Stimulated activated CD8-positive, alpha-beta memory T cell treated with anti-CD3 and anti-CD28 coated beads, Interleukin-7, amount 100 ng/mL, for 1 hour (primary cell): Measurements from ENCODE around the gene HOATZ.

Experiments
- DNase-seq, 2 donors: peaks; one replicate each; pipeline ENCODE4 v3.0.0-alpha.2; 2020; ENCODE audit warnings: low read depth in 2 of 2

HOATZ gene

GRCh38 chr11:111522426-111522825 lies 7.8 kb downstream of the HOATZ start:
- DNase-seq = no peak

DNA sequence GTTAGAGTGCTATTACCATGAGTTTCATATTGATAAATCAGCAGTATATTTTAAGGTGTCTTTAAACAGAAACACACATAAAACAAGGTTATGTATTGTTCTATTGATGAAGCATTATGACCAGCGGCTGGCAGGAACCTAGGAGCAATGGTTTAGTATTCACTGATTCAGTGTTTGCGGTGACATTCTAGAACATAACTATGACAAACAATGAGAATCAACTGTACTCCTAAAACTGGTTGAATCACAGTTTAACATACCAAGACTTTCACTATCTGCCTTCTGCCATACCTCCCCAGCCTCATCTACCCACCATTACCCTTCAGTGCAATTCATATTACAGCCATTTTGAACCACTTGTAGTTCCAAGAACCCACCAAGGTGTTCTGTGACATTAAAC lies 8.8 kb downstream of the HOATZ start:
- no peak for DNase-seq

DNA sequence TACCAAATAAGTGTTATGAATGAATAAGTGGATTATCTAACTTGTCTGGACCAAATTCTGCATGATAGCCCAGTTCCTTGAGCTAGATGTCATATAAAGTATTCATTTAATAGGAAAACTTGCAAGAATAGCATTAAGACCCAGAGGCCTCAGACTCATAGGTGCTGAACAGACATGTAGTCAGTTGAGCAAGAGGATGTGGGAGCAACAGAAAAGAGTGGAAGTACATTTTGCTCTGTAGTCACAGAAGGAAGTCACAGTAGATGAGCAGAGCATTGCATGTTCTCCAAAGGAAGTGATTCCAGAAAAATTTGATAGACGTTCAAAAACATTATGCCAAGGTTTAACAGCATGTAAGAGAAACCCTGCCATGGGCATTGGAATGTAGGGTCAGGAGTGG lies 9.5 kb downstream of the HOATZ start:
- no peak for DNase-seq

- DNase-seq = no peak
Measured at GRCh38 chr11:111525456-111525855, 10.9 kb downstream of the HOATZ start.

GRCh38 chr11:111526501-111526900 lies 11.9 kb downstream of the HOATZ start:
- DNase-seq = no peak

GRCh38 chr11:111527279-111527678 lies 12.7 kb downstream of the HOATZ start:
- no peak for DNase-seq

DNA sequence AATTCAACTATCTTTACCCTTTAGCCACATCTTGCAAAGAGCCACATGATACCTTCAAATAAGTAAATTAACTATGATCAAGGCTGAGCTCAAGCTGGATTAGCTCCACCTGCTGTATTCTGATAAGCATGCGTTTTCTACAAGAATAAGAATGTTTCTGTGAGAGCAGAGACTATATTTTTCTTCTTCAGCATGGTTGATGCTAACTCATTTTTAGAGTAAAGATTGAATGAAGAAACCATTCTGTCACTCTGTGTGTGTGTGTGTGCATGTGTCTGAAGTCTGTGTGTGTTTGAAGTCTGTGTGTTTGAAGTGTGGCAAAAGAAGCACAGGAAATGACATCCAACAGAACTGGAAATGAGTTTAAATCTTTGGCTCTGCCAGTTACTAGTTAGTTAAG lies 14.0 kb downstream of the HOATZ start:
- DNase-seq = no peak

DNA sequence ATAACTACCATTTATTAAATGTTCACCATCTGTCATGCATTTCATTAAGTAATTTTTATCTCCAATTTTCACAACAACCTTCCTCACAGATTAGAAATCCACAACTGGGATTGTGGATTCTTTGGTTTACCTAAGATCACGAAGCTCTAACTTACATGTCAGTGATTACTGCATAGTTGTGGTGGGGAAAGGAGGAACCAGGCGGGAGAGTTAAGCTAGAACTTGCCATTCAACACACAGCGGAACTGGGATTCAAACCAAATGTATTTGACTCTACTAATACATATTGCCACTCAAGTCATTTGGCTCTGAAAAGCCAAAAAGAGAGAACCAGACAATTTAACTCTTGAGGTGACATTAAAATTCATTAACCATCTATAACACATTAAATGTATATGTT lies 15.5 kb downstream of the HOATZ start:
- no peak for DNase-seq

- no peak for DNase-seq
Measured at GRCh38 chr11:111531136-111531535, 16.6 kb downstream of the HOATZ start.

- DNase-seq = no peak
Measured at GRCh38 chr11:111531687-111532364, 17.2 kb downstream of the HOATZ start.

- DNase-seq = no peak
Measured at GRCh38 chr11:111532365-111532709, 17.8 kb downstream of the HOATZ start.

DNA sequence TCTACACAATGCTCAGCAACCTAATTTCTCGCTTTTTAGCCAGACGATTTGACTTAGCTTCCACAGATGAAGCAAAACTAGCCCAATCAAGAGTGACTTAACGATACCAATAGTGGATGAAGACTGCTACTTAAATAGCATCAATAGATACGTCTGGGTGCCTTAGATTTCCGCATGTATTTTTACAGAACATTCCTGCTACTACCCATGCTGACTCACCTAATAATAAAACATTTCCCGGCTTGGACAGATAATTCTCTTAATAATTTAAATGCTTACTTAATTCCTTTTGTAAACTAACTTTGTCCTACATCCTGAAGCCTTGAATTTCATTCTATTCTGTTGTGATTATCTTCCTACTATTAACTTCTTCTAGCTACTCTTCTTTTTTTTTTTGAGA lies 20.7 kb downstream of the HOATZ start:
- DNase-seq = no peak

DNA sequence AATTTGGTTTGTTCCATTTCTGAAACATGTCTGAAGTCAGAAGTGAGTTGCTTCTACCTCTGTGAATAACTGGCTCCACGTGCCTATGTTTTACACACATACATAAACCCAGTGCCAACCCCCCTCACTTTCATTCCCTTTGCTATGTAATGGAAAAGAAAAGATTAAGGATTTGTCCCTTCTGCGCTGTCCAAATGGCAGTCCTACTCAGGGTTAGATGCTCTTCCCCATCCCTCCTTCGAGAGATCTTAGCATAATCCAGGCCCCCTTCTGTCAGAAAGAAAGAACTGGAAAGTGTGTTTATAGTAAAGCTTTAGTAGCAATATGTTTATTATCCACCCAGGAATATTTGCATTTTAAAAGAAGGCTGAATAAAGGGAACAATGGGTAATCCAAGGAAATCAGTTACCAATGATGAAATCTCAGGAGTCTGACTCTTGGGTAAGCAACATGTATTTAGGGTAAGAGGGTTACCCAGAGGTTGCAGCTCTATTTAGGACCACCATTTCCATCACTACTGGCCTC lies 22.8 kb downstream of the HOATZ start:
- DNase-seq = no peak

DNA sequence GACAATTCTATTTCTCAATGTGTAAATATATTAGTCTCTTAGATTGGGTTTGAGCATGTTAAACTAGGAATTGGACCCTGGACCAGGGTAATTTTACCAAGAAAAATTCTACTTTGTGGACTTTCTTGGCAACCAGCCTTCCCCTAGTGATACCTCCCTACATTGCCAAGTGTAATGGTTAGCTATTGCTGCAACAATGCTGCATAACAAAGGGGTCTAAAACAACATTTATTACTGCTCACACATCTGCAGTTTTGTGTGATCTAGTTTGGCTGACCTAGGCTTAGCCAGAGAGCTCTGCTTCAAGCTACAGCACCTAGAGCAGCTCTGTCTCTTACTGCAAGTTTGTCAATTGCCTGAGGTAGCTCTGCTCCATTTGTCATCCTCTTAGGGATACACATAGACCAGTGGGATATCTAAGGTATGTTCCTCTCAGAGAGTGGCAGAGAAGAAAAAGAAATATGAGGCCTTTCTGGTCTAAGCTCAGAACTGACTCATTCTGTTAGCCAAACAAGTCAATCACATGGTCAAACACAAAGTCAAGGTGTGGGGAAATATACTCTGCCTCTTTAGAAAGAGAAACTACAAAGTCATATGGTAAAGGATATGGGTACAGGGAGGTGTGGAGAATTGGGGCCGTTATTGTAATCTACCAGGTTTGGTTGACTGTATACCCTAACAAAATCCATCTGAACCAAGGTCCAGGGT lies 24.0 kb downstream of the HOATZ start:
- no peak for DNase-seq

GRCh38 chr11:111539426-111540113 lies 25.0 kb downstream of the HOATZ start:
- no peak for DNase-seq

GRCh38 chr11:111540114-111540936 lies 25.7 kb downstream of the HOATZ start, which contains the start of gene LAYN:
LAYN (plus strand) TSS chr11:111540720; CDS start chr11:111540844, 124 bp downstream.
- no peak for DNase-seq

DNA sequence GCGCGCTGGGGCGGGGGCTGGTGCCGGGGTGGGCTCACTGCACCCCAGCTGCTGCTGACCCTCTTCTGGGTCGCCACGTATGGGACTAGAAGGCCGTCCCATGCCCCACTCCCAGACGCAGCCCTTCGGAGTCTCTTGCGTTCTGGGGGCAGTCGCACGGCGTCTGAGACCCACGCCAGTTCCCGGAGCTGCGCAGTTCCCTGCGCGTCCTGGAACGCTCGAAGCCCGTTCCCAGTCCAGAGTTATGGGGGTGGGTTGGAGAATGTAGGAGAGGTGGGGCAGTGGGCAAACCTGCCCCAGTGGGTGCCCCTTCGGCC lies 26.3 kb downstream of the HOATZ start:
- no peak for DNase-seq

- DNase-seq = no peak
Measured at GRCh38 chr11:111541254-111542061, 26.9 kb downstream of the HOATZ start.

- no peak for DNase-seq
Measured at GRCh38 chr11:111542606-111543275, 28.2 kb downstream of the HOATZ start.

GRCh38 chr11:111548525-111548924 lies 33.9 kb downstream of the HOATZ start:
- DNase-seq = no peak
